ENCODE results near the gene EPB41L5.

EPB41L5 gene

GRCh38 chr2:120053891-120054290 lies 41.0 kb downstream of the EPB41L5 start:
- no peak for TF ChIP-seq SPI1 (IDR thresholded peaks at IDR 0.05; ENCODE audit: borderline replicate concordance, low read depth)
- no peak for TF ChIP-seq GABPA (IDR thresholded peaks at IDR 0.05; ENCODE audit: low read depth)
- no peak for TF ChIP-seq POLR2AphosphoS5 (IDR thresholded peaks at IDR 0.05; ENCODE audit: low read depth)
- TF ChIP-seq REST (IDR thresholded peaks at IDR 0.05; ENCODE audit: insufficient replicate concordance, low read depth), result no peak
- no peak for TF ChIP-seq CTCF (IDR thresholded peaks at IDR 0.05; ENCODE audit: insufficient read depth, low read length)
- no peak for DNase-seq (ENCODE audit: low read depth in 1 of 2, low spot score in 1 of 2)
- H3K27ac ChIP-seq (replicated peaks), result no peak overlapping the region
- no peaks in the 10 kb centered on the region for H3K27me3 ChIP-seq (ENCODE audit: insufficient read depth, poor library complexity, severe bottlenecking)
- H3K4me3 ChIP-seq (replicated peaks; ENCODE audit: insufficient read depth, low read length), result no peak overlapping the region

DNA sequence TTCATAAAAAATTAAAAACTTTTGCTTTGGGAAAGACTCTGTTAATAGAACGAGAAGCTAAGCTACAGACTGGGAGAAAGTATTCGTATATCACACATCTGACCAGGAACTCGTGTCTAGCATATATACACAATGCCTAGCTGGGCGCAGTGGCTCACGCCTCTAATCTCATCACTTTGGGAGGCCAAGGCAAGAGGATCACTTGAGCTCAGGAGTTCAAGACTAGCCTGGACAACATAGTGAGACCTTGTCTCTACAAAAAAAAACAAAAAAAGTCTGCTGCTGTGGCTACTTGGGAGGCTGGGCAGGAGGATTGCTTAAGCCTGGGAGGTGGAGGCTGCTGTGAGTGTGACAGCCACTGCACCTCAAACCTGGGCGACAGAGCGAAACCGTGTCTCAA lies 46.6 kb downstream of the EPB41L5 start:
- no peak overlapping the region for H3K4me3 ChIP-seq (replicated peaks; ENCODE audit: insufficient read depth, low read length)
- DNase-seq (ENCODE audit: low read depth in 1 of 2, low spot score in 1 of 2), result no peak
- no peak for TF ChIP-seq CTCF (IDR thresholded peaks at IDR 0.05; ENCODE audit: insufficient read depth, low read length)
- no peak for TF ChIP-seq SPI1 (IDR thresholded peaks at IDR 0.05; ENCODE audit: borderline replicate concordance, low read depth)
- no peak for TF ChIP-seq REST (IDR thresholded peaks at IDR 0.05; ENCODE audit: insufficient replicate concordance, low read depth)
- no peak for TF ChIP-seq GABPA (IDR thresholded peaks at IDR 0.05; ENCODE audit: low read depth)
- TF ChIP-seq POLR2AphosphoS5 (IDR thresholded peaks at IDR 0.05; ENCODE audit: low read depth), result no peak

GRCh38 chr2:120060088-120060623 lies 47.3 kb downstream of the EPB41L5 start:
- no peak for TF ChIP-seq REST (IDR thresholded peaks at IDR 0.05; ENCODE audit: insufficient replicate concordance, low read depth)
- no peak for TF ChIP-seq POLR2AphosphoS5 (IDR thresholded peaks at IDR 0.05; ENCODE audit: low read depth)
- TF ChIP-seq SPI1 (IDR thresholded peaks at IDR 0.05; ENCODE audit: borderline replicate concordance, low read depth), result no peak
- TF ChIP-seq CTCF (IDR thresholded peaks at IDR 0.05; ENCODE audit: insufficient read depth, low read length), result no peak
- no peak for TF ChIP-seq GABPA (IDR thresholded peaks at IDR 0.05; ENCODE audit: low read depth)
- DNase-seq (ENCODE audit: low read depth in 1 of 2, low spot score in 1 of 2), result no peak

More for the DNA sequence above, 46.6 kb downstream of the EPB41L5 start:
- Histone ChIP-seq H3K27ac (replicated peaks) (no peak overlapping the region), H3K27me3 (ENCODE audit: insufficient read depth, poor library complexity, severe bottlenecking) (peaks cover 2% of the 10 kb centered on the region)

More at GRCh38 chr2:120060088-120060623, 47.3 kb downstream of the EPB41L5 start:
- no peak overlapping the region for H3K4me3 ChIP-seq (replicated peaks; ENCODE audit: insufficient read depth, low read length)
- peaks cover 2% of the 10 kb centered on the region for H3K27me3 ChIP-seq (ENCODE audit: insufficient read depth, poor library complexity, severe bottlenecking)
- no peak overlapping the region for H3K27ac ChIP-seq (replicated peaks)
